NCI-H524 (cell line): ENCODE results near the gene PPP2R5C.
"Not testable (repeated sequence)": the region's sequence is repeated elsewhere in the genome, so short reads cannot be mapped to it uniquely, and the experiment has no call there.

Source experiments
- DNase-seq, 2 experiments: peaks; one replicate each; lab custom pipeline; 2025; lab: John Stamatoyannopoulos, UW

PPP2R5C gene

DNA sequence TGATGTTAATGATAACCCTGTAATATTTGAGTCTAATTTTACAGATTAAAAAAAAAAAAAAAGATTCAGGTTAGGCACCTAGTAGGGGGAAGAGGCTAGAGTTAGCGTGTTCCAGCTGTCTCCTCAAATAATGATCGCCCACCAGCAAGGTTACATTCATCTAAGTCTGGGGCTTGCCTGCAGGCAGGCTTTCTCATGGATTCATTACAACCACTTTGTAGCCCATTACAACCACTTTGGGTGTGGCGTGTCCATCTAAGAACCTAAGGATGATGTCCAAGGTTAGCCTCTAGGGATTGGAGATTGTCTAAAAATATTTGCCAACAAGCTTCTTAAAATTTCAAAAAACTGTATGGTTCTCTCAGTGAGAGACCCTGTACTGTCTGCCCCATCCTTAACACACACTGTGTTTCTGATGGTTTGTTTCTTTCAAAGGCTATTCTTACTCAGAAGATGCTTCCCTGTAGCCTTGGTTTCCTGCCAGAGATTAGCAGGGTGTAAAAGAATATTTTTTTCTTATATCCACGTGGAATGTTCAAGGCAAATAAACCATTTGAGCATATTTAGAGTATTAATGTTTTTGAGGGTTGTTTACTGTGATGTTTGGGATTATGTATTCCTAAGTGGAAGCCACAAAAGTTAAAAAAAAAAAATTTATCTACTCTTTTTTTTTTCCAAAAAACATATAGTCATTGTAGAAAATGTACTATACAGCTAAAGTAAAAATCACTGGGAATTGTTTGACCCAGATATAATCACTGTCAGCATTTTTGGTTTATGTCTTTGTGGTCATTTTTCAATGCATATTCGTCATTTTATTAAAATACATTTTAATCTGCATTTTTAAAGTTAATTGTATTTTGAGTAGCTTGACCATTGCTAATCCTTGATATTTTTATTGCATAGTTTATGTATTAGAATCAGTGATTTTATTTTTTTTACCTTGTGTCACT, 204.5 kb downstream of the PPP2R5C start:
- peak in 1 of 2 experiments; percentile 43 for DNase-seq

DNA sequence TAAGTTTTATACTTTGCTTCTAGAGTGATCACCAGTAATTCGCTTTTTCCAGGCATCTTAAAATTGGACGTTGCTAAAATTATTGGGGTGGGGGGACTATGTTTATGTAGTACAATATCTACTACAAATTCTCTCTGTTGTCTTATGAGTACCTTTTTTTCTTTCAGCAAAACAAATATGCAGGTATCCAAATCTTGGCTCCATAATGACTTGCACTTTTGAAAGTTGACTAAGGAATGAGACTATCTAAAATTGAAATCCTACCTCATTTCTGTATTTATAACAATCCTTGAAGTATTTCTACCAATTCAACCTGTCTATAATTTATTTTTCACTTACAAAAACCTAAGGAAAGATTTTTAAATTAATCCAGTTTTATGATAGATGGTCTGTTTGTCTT, 205.2 kb downstream of the PPP2R5C start:
- DNase-seq = no peak

DNA sequence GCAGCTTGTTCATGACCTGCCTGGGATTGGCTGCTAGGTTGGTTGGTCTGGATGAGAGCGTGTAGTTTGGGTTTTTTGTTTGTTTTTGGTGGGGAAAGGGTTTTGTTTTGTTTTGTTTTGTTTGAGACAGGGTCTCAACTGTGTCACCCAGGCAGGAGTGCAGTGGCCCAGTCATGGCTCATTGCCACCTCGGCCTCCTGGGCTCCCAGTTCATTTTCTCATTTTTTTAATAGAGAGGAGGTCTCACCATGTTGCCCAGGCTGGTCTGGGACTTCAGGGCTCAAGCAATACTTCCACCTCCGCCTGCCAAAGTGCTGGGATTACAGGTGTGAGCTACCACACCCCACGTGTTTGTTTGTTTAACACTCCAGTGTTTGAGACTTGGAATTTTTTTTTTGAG, 206.7 kb downstream of the PPP2R5C start:
- no peak for DNase-seq

DNA sequence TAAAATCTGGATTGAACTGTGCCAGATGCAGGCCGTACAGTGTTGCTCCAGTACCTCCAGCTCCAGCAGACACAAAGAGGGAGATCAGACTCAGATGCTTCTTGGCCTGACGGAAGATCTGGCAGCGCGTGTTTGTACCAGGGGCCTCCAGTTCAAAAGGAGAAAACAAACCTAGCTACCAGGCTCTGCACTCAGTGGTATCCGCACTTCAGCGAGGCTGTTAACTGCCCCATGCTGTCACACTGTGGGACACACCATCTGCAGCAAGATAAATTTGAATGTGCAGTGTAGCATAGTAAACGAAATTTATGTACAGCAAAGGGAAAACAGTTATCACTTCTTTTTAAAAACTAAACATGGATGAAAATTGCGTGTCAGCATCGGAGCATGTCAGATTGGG, 208.0 kb downstream of the PPP2R5C start:
- DNase-seq = no peak

DNA sequence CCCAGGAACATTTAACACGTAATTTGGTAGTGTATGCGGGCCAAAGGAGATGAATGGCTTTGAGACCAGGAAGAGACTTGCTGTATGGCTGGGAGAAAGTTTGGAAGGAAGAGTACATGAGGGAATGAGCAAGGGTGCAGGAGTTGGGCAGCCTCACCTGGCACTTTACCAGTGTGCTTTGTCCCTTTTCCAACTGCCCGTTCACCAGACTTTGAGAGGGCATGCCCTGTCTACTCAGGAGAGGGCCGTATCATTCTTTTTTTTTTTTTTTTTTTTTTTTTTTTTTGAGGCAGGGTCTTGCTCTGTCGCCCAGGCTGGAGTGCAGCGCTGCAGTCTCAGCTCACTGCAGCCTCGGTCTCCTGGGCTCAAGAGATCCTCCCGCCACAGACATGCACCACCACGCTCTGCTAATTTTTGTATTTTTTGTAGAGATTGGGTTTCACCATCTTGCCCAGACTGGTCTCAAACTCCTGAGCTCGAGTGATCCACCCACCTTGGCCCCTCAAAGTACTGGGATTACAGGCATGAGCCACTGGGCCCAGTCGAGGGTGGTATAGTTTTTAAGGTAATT, 209.4 kb downstream of the PPP2R5C start:
- no peak for DNase-seq

DNA sequence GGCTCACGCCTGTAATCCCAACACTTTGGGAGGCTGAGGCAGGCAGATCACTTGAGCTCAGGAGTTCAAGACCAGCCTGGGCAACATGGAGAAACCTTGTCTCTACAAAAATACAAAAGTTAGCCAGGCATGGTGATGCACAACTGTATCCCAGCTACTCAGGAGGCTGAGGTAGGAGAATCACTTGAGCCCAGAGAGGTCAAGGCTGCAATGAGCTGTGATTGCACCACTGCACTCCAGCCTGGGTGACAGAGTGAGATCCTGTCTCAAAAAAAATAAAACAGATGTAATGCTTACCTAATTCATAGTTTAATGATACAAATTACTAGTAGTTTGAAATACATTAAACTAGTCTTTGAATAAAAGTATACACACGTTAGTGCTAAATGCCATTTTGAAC, 209.9 kb downstream of the PPP2R5C start:
- not testable (repeated sequence) for DNase-seq

DNA sequence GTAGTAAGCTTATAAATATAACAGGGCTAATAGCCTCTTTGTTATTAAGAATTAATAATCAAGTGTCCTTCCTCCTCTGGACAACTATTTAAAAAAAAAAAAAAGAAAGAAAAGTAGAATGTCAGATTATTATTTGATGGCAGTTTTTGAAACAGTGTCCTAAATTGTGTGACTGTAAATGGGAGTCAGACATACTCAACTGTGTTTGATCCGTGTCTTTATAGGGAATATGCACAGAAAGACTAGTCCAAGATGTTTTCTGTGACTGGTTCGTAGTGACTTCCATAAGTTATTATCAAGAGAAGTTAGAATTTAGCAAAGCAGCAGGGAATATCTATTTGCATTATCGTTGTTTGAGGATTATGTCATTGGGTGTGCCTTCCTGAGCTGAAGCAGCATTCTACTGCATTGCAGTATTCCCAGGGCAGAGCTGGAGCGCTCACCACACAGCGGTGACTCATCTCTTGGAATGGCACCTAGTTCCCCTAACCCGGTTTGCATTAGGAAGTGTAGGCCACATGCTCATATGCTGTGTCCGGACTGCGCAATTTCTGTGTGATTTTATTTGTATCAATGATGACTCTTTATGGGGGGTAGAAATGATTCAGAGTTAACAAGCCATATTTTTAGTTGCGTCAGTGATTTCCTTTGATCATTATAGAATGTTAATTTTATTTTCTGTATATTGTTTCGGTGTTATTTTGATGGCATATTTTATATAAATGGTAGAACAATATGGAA, 210.8 kb downstream of the PPP2R5C start:
- DNase-seq = no peak

DNA sequence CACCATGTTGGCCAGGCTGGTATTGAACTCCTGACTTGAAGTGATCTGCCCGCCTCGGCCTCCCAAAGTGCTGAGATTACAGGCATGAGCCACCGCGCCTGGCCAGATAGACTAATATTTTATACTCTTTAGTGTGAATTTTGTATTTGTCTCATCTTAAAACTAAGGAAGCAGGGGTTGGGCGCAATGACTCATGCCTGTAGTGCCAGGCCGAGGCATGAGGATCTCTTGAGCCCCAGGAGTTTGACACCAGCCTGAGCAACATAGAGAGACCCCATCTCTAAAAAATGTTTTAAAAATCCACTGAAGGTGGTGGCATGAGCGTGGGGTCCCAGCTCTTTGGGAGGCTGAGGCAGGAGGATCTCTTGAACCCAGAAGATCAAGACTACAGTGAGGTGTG, 211.8 kb downstream of the PPP2R5C start:
- DNase-seq = no peak

DNA sequence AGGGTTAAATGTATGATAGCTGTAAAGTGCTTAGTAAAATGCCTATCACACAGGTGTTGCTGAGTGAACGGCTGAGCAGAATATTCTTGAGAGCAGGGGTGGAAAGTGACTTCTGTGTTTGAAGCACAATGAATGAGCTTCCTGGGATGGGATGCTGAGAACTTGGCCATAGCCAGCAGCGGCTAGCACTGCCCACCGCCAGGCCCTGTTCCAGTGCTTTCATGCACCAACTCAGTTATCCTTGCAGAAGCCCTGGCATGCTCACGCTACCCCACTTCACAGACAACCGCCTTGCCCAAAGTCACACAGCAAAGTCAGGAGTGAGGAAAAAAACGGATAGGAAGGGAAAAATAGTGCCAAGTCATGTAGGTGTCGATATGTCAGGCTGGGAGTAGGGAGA, 213.7 kb downstream of the PPP2R5C start:
- DNase-seq = no peak
